SKM-1 (cell line): Measurements from ENCODE around the gene GABRQ.
"Not testable (repeated sequence)": the region's sequence is repeated elsewhere in the genome, so short reads cannot be mapped to it uniquely, and the experiment has no call there.

ENCODE experiments used
- DNase-seq: peaks from one replicate; lab custom pipeline; 2025; ENCODE audit not compliant: unreplicated experiment; lab: John Stamatoyannopoulos, UW

GABRQ gene

GRCh38 chrX:152656890-152657289 is 19.2 kb downstream of the GABRQ start:
- no peak for DNase-seq

GRCh38 chrX:152658302-152658701 is 20.6 kb downstream of the GABRQ start:
- DNase-seq = no peak

- no peak for DNase-seq
Observed at GRCh38 chrX:152663086-152663485, 25.4 kb downstream of the GABRQ start.

GRCh38 chrX:152674135-152674534 is 36.4 kb downstream of the GABRQ start:
- no peak for DNase-seq

- DNase-seq = not testable (repeated sequence)
Observed at GRCh38 chrX:152674652-152675051, 37.0 kb downstream of the GABRQ start.

GRCh38 chrX:152681012-152681411 is 43.3 kb downstream of the GABRQ start:
- not testable (repeated sequence) for DNase-seq

GRCh38 chrX:152697952-152698931 is 60.5 kb downstream of the GABRQ start, which contains the start of gene MAGEA3:
Gene MAGEA3, plus strand, starts transcription at chrX:152698794. Its CDS starts 2,039 bp downstream, at chrX:152700833.
- DNase-seq = not testable (repeated sequence)

- not testable (repeated sequence) for DNase-seq
Observed at GRCh38 chrX:152700390-152700789, 62.7 kb downstream of the GABRQ start.

GRCh38 chrX:152706500-152706899 is 68.8 kb downstream of the GABRQ start:
- not testable (repeated sequence) for DNase-seq
